NCI-H1930 (cell line): ENCODE results near the gene UBAP1L.
"Not testable (repeated sequence)": the region's sequence is repeated elsewhere in the genome, so short reads cannot be mapped to it uniquely, and the experiment has no call there.

ENCODE experiments used
- DNase-seq, 2 experiments: peaks; one replicate each; lab custom pipeline; 2025; lab: John Stamatoyannopoulos, UW

The UBAP1L gene

DNA sequence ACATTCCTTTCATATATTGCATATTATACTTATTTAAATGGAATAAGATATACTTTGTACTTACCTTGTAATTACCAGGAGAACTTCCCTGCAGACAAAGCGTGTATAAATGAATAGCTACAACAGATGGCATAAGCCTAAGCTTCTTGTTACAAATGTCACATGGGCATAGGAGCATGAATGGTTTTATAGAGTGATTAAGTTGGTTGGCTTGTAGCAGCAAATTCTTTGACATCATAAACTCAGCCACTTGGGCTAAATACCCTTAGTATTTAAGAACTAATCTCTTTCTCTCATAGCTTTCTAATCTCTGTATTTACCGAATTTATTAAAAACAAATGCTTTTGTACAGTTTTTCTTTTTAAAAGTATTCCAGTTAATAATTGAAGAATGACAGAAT is at the start of gene UBAP1L:
Gene UBAP1L, minus strand, starts transcription at position 115 of the 400 bp plus-strand sequence. CDS start 8,985 bp downstream, outside the sequence.
- no peak for DNase-seq

DNA sequence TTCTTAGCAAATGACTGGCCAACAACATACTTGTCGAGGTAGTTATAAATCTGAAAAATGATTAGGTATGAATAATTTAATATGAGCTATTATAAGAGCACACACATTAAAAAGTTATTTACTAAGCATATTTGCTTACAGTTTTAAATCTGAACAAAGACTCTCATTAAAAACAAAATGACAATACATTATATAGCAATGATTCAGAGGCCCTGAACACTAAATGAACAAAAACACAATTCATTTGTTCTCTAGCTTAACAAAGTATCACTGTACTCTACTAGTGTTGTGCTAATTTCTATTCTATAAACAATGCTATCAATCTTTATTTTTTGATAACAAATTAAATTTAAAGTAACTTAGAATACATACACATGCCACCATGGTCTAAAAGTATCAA is 49.1 kb upstream of the UBAP1L start:
- no peak for DNase-seq

DNA sequence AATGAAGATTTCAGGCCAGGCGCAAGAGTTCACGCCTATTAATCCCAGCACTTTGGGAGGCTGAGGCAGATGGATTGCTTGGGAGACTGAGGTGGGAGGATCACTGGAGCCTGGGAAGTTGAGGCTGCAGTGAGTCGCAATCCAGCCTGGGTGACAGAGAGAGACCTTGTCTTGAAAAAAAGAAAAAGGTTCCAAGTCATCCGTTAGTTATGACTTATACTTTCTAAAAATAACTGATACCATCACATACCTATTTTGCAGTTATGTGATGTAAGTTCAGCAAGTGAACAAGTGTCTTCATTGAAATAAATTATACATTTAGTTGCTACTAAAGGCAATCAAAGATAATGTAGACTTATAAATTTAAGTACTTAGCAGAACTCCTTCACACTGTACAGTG is 48.0 kb upstream of the UBAP1L start:
- no peak for DNase-seq

DNA sequence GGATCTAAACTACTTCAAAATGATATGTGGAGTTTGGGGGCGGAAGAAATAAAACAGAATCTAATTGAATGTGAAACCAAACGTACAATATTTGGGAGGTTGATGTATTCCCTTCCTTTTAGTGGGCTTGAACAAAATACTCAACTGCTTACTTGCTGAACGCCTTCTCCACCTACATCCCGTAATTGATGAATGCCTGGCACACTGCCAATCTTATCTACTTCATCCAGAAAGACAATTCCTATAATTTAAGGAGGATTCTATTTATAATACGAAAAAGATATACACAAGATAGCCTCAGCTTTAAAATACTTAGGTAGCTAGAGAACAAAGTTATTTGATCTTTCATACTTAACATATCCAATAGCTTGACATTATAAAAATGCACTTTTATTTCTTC is 41.7 kb upstream of the UBAP1L start:
- no peak for DNase-seq

DNA sequence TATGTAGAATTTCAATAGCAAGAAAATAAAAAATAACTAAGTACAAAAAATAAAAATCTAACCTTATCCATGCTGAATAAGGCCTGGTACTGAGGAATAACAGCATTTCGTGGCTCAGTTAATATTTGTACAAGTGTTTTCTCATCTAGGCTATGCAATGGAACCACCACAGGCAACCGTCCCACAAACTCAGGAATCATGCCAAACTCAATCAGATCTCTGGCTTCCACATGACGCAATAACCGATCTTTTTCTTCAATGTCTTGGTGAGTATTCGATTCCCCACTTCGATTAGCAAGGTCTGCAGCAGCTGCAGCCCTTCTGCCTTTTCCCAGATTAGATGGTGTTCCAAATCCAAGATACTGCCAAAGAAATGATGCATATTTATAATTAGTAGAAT is 39.7 kb upstream of the UBAP1L start:
- no peak for DNase-seq

DNA sequence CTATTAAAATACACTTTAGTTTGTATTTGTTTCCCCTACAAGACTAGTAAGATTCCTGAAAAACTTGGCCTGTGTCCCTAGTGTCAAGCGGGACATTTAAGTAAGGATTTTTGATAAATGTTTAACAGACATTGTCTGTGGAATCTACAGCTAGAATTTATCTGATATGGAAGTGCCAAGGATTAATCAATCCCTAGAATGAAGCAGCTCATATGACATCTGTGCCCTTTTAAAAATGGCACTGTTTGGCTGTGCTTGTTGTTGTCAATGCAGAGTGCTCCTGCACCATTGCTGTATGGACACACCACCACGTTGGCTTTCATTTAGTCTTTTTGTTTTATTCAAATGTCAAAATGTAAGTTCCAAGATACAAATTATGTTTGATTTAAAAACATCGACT is 32.9 kb upstream of the UBAP1L start:
- no peak for DNase-seq

DNA sequence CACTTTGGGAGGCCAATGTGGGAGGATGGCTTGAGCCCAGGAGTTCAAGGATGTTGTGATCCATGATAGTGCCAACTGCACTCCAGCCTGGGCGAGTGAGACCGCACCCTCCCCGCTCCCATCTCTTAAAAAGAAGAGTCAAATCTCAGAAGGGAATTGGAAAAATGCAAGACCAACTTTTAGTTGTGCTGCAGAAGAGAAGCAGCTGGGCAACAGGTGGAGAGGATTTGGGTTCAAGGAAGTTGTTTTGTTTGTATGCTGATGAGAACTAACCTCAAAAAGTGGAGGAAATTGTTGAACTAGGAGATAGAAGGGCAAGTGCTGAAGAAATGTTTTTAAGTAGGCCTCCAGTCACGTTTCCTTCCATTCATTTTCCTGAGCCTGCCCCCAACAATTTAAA is 31.4 kb upstream of the UBAP1L start:
- DNase-seq: no peak

DNA sequence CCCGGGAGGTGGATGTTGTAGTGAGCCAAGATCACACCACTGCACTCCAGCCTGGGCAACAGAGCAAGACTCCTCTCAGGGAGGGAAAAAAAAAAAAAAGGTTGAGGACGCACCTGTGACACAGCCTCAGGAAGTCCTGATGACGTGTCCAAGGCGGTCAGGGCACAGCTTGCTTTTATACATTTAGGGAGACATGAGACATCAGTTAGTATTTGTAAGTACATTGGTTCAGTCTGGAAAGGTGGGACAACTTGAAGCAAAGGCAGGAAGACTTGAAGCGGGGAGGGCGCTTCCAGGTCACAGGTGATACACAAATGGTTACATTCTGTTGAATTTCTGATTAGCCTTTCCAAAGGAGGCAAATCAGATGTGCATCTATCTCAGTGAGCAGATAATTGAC is 23.6 kb upstream of the UBAP1L start:
- DNase-seq: not testable (repeated sequence)

DNA sequence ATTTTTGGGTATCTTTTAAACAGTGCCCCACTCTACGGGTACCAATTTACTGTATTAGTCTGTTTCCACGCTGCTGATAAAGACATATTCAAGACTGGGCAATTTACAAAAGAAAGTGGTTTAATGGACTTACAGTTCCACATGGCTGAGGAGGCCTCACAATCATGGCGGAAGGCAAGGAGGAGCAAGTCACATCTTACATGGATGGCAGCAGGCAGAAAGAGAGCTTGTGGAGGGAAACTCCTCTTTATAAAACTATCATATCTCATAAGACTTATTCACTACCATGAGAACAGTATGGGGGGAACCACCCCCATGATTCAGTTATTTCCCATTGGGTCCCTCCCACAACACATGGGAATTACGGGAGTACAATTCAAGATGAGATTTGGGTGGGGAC is 22.9 kb upstream of the UBAP1L start:
- DNase-seq: not testable (repeated sequence)

DNA sequence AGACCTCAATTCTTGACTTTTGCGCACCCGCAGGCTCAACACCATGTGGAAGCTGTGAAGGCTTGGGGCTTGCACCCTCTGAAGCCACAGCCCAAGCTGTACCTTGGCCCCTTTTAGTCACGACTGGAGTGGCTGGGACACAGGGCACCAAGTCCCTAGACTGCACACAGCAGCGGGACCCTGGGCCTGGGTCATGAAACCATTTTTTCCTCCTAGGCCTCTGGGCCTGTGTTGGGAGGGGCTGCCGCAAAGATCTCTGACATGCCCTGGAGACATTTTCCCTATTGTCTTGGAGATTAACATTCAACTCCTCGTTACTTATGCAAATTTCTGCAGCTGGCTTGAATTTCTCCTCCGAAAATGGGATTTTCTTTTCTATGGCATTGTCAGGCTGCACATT is 22.1 kb upstream of the UBAP1L start:
- DNase-seq: not testable (repeated sequence)

DNA sequence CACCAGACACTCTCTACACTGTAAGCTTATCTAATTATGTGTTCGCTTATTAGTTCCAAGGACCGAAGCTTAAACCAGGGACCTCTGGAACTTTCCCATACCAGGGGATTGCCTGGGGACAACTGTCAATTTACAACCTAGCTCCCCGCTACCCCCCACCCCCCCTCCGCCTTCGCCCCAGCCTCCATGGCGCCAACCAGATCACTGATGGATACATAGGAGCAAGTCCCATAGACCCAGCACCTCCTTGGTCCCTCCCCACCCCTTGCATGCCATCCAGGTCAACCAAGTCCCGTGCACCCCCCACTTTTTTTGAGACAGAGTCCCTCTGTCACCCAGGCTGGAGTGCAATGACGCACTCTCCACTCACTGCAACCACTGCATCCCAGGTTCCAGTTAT is 19.5 kb upstream of the UBAP1L start:
- no peak for DNase-seq

DNA sequence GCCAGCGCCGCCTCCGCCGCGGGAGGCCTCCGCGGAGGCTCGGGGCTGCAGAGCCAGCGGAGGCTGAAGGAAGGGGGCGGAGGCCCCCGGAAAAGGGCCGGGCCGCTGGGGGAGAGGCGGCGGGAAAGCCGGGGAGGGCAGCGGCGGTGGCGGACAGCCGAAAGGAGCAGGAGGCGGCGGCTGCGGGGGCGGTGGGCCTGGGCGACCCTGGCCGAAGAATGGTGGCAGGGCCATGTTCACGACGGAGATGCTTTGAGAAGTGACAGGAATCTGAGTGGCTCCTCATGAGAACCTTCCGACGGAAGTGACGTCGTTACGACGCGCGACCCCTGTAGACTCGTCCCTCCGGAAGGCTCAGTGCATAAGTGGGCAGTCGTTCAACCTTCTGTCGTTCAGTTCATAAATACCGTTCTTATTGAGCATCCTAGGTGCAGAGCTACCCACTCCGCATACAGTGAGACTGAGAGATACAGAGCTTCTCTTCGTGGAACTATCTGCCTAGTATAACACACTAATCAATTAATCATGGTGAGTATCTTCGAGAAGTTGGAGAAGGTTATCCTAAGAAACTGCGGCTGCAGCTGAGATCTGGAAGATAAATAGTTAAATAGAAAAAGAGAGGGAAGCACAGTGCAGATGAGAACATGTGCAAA is 18.7 kb upstream of the UBAP1L start, which contains the start of gene PDCD7:
Gene PDCD7, minus strand, starts transcription at position 261 of the 653 bp plus-strand sequence. Its CDS starts 27 bp downstream, at position 234.
- DNase-seq: peak; percentile 68 to 73

DNA sequence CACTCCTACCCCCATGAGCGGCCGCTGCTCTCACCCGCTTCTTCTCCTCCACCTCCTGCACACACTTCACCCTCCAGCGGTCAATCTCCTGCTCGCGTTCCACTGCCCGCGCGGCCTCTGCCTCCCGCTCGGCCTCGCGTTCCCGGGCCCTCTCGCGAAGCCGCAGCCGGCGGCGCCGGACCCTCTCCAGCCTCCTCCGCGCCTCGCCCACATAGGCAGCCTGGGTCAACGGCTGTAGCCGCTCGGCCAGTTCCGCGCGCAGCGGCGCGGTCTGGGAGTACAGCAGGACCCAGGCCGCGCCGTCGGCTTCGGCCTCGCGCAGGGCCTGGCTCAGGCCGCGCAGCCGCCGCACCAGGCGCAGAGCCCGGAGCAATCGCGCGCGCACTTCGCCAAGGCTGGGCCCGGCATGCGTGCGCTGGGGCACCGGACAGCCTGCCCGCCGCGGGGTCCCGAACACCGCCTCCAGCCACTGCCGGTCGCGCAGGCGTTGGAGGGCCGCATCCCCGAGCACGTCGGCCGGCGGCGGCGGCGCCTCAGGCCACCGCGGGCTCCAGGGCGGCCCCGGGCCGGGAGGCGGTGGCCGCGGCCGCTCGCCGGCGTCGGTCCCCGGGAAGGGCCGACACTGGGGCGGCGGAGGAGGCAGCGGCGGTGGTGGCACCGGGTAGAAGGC is 18.0 kb upstream of the UBAP1L start:
- DNase-seq: no peak

DNA sequence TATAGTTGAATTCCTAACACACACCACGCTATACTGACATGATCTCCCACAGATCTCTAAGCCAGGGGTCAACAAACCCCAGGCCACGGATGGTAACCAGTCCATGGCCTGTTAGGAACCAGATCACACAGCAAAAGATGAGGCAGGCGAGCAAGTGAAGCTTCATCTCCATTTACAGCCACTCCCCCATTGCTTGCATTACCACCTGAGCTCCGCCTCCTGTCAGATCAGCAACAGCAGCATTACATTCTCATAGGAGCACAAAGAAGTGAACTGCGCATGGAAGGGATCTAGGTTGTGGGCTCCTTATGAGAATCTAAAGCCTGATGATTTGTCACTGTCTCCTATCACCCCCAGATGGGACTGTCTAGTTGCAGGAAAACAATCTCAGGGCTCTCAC is 15.9 kb upstream of the UBAP1L start:
- no peak for DNase-seq

DNA sequence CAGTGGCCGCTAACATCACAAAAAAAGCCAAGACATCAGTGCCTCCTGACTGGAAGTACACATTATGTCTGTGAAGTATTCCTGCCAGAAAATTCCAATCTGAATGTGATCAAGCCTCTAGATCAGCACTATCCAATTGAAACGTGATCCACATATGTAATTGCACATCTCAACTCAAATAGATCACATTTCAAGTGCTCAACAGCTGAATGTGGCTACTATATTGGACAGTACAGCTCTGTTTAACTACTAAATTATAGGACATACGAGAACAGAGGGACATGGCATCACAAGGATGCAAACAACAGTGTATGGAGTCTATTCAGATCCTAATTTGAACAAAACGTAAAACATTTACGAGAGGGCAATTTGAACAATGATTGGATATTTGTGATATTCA is 542 bp upstream of the UBAP1L start:
- peak; percentile 65 to 71 for DNase-seq

DNA sequence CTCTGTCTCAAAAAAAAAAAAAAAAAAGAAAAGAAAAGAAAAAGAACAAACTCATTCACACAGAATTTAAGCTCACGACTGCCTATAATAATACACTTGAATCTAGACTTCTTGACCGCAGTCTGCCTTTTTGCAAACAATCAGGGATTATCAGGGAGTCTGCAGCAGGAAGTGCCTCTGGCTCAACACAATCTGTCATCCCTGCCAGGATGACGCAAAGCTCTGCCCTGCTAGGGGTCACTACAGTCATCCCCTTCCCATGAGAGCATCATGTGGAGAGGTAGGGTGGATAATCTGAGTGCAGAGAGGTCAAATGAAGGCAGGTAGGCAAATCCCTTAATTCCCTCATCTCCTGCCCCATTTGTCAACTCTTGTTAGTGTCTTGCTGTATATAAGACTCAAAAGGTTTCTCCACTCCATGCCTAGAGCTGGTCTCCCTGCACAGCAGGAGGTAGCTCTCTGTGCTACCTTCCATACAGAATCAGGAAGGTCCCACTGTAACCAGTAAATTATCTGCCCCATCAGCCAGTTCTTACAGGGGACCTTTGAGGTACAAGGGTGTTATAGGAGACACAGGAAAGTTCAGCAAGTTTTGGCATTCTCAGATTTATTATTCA is 4.2 kb downstream of the UBAP1L start:
- no peak for DNase-seq

DNA sequence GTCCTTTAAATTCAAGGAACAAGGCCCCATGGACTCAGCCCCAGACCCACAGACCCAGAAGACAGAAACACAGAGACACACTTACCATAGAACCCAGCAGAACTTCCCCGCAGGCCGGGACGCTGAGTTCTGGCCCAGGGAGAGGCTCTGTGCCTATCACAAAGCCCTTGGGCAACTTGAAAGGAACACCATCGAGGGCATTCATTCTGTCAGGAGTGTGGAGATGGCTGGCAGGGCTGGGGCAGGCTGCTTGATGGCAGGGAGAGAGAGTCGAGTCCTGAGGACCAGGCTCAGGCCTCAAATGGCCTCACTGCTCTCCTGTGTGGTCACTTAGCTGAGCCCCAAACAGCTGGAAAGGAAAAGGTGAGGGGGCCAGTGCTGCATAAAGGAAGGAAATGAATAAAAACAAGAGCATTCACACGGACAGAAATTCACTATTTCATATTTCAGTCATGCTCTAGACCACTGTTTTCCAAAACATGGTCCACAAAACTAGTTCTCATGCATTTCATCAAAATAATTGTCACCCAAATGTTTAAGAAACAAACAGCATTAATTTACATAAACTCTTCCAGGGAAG is 8.9 kb downstream of the UBAP1L start:
- DNase-seq: no peak

DNA sequence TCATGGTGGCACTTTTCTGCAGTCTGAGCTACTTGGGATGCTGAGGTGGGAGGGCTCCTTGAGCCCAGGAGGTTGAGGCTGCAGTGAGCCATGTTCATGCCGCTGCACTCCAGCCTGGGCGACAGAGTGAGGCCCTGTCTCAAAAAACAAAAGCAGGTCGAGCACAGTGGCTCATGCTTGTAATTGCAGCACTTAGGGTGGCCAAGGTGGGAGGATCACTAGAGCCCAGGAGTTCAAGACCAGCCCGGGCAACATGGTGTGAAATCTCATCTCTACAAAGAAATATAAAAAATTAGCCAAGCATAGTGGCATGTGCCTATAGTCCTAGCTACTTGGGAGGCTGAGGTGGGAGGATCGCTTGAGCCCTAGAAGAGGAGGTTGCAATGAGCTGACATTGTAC is 10.0 kb downstream of the UBAP1L start:
- DNase-seq: no peak

DNA sequence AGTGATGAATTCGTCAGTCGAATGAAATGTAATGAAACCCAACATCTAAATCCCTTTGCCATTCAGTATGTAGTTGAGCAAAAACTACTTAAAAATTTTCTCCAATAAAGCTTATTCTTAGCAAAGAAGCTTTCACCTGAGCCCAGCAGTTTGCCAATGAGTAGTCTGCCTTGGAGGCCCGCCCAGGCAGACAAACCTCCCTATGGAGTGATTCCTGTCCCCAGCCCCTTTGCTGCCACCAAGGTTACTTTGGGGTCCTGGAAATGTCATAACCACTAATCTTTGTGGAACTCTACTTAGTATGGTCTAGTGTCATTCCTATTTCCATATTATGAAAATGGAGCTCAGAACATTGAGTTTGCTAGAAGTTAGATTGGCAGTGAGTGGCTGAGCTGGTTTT is 12.1 kb downstream of the UBAP1L start:
- DNase-seq: no peak

DNA sequence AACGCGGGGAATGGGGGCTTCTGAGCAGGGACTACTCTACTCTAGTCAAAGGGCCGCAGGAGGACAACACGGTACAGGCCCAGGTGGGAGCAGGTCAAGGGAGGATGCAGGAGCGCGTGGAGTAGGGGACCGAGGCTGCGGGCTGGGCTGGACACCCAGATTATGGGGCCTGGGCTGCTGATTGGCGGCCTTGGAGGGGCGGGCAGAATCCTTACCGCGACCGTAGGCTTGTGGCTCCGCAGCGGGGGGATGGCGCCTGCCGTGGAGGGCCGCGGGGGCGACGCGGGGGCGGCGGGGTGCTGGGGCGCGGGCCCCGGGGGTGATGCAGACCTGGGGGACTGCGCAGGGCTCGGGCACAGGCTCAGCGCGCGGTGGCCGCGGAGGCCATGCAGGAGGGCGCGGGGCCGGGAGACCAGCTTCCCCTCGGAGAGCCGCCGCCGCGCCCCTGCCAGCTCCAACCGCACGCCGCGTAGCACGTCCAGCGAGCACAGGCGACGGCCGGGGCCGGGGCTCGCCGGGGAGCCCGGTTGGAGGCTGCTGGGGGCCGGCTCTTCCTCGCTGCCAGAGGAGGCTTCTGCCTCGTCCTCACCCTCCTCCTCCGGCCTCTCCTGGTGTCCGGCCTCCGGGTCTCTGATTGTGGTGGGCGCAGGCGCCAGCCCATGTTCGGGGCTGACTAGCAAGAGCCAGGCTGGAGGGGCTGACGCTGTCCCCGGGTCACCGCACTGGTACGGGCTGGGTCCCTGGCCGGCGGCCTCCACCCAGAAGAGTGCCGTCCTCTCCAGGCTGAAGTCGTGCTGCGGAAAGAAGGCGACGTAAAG is 12.9 kb downstream of the UBAP1L start:
- no peak for DNase-seq

DNA sequence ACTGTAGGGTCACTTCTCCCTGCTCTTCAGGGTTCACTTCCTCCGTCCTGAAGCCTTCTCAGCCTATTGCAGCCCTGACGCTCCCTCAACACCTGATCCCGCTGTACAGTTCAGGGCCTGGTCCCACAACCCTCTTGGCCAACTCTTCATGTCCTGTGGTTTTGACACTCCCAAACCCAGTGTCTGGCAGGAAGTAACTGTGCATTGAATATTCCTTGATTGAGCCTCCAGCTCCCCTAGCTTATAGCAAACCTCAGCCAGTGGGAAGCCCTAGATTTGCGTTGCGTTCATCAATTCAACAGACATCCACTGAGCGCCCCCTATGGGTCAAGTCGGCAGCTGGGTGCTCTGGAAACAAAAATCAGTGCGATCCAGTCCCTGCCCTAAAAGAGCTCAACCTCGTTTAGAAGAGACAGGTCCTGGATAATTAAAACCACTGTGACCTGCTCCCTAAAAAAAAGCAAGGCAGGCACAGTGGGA is 13.5 kb downstream of the UBAP1L start:
- DNase-seq: peak in 1 of 2 experiments; percentile 5

DNA sequence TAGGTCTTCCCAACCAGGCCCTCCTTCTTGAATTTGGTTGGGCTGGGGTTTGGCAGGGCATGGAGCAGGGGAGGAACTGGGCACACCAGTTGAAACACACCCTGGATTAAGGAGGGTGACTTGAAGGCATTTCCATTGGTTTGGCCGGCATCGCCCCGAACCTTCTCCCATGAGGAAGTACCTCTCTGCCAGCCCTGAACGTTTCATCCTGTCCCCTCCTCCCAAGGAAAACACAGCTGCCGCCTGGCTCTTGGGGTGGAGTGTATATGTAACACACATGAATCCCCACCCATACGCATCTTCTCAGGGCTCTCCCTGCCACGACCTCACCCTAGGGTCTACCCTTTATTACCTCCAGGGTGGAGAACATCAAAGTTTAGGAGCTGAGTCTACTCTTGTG is 14.6 kb downstream of the UBAP1L start:
- no peak for DNase-seq
